NCI-H1105 treated with DMSO at 0.1 percent for 48 hours (cell line): ENCODE measurements around the gene ME3.
"Not testable (repeated sequence)": the region's sequence is repeated elsewhere in the genome, so short reads cannot be mapped to it uniquely, and the experiment has no call there.

Source experiments
- DNase-seq: peaks from one replicate; lab custom pipeline; 2025; lab: John Stamatoyannopoulos, UW

ME3 gene

DNA sequence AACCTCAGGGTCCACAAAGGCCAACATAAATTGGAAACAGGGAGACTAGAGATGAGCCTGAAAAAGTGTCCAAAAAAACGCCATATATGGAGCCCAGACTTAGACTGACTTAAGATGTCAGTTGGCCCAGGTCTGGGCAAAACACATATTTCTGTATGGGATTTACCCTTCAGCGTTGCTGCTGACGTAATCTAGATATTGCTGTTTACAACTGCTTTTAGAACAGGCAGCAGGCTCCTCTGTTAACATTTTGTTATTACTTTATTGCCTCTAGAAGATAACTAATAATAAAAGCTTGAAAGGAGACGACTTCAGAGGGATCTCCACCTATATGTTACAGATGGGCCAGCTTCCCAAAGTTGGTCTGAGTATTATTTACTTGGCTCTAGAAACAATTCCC, 8.7 kb downstream of the ME3 start:
- DNase-seq: no peak

DNA sequence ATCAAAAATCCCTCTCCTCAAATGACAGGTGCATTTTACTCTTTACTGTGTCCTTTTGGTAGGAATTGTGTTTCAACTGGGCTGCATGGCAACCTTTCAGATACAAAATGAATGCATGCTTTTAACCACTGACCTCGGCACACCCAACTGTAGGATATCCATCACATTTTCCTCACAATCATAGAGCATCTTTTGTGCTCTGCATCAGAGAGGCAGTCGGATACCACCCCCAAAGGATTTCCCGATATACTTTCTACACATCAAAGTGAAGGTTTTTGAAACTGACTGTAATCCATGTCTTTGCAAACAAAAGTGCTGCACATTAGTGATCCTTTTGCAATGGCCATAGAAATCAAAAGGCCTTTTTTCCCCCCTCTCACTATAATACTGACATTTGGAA, 9.1 kb downstream of the ME3 start:
- no peak for DNase-seq

DNA sequence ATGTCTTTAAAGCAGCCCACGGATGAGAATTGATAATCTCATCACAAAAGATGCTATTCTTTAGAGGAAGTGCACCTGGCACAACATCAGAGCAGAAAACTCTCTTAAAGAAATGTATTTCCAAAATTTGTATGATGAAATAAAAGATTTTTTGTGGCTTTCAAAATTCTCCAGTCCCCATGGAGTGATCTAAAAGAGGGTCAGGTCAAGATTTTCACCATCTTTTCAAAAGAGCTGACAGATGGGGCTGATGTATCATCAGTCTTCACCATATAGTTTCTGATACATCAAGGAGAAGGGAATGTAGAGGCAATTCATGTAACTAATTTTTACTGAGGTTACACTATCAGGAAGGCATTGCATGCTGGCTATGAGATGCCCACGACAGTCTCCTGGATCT, 11.7 kb downstream of the ME3 start:
- no peak for DNase-seq

DNA sequence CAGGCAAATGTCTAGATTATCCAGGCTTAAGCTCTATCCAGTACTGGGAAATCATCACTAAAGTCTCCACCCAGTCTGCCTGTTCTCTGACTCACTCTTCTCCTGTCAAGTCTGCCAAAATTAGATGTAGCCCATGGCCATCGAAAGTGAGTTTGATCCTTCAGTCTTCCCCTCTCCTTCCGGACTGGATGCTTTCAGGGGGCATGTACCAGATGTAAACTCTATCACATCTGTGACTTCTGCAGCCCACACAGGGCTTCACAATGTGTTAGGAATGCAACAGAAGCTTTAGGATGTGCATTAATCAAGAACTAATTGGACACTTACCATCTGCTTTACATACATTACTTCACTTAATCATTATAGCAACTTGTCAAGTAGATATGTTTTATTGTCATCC, 12.3 kb downstream of the ME3 start:
- DNase-seq: no peak

DNA sequence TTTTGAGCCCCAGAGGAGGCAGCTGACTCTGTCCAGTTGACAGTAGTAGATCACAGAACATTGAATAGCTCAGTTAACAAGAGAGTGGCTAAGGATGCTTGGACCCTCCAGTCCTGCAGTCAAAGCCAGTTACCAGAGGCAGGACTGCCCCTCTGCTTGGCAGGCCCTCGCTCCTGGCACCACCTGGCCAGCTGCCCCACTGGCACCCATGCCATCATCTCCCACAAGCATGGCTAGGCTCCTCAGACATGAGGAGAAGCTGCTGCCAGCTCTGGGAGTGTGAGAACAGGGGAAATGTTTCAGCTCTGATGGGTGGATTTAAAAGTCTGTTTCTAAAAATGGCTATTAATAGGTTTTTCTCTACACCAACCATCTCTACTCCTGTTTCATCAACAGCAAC, 13.9 kb downstream of the ME3 start:
- DNase-seq: no peak

DNA sequence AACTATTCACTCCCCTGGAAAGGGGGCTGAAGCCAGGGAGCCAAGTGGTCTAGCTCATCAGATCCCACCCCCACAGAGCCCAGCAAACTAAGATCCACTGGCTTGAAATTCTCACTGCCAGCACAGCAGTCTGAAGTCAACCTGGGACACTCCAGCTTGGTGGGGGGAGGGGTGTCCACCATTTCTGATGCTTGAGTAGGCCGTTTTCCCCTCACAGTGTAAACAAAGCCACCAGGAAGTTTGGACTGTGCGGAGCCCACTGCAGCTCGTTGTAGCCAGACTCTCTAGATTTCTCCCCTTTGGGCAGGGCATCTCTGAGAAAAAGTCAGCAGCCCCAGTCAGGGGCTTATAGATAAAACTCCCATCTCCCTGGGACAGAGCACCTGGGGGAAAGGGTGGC, 27.2 kb downstream of the ME3 start:
- not testable (repeated sequence) for DNase-seq

DNA sequence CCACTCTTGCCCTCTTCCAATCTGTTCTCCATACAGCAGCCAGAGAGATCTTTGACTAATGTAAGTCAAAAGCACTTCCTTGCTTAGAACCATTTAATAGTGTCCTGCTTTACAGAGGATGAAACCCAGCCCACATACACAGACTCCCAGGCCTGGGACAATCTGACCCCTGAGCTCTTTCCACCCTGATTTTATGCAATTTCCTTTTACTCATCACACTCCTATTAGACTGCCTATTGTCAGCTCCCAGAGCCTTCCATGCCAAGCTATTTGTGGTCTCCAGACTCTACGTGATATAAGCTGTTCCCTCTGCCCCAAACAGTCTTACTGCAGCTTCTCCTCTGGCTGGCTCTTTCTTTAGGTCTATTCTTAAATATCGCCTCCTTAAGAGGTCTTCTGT, 28.1 kb downstream of the ME3 start:
- DNase-seq: no peak

DNA sequence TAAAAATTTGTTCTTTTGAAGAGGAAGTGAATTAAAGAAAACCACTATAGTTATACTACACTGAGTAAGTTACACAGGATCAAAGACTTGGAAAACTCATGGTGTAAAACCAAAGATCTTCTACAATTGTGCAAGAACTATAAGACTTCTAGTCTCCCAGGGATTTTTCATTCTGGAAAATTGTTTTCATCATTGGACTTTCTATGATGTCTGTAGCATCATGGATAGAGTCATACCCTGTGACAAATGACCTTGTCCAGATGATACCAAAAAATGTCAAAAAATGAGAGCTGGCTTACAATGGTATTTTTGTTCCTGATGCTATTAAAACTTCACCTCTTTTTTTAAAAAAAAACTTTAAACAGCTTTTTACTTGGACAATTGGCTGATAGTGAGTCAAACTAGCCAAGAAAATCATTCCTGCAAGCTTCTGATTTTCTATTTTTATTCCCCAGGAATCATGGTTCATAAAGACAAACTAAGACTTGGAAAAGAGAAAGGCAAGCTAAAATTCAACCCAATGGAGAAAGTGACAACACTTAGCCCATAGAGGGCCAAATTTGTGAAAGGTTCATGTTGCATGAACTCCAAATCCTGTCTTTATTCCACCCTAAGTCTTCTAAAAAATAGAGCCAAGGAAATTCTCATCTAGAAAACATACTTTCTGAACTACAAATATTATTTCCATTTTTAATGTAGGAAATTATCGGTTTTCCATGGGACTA, 30.7 kb downstream of the ME3 start:
- DNase-seq: no peak

DNA sequence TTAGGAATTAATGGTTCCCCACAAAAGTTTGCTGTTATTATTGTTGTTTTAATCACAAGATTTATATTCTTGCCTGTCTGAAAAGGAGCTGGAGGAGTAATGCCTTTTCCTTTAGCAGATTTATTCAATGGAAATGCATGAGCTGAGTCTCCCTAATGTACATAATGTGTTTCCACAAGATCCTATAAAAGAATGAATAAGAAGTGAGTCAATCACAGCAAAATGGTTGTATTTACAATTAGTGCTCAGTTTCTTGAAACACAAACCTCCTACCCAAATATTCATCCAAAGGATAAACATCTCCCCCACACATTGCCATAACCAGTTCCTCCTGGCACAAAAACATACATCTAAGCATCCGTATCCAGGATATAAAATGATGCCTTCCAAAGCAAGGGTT, 33.3 kb downstream of the ME3 start:
- no peak for DNase-seq

DNA sequence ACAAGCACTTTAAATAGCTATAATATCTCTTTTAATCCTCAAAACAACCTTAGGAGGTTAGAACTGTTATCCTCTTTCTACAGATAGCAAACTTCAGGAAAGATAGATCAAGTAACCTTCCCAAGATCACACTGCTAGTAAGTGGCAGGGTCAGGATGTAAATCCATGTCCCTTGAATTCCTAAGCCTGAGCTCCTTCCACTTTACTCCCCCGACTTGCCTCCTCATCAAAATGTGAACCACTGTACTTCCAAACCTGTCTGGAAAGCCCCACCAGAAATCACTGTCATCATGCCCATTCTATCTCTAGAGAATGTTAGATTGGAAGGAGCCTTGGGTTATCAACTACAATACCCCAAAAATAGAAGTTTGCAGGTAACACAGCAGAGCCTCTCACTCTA, 33.7 kb downstream of the ME3 start:
- DNase-seq: no peak

DNA sequence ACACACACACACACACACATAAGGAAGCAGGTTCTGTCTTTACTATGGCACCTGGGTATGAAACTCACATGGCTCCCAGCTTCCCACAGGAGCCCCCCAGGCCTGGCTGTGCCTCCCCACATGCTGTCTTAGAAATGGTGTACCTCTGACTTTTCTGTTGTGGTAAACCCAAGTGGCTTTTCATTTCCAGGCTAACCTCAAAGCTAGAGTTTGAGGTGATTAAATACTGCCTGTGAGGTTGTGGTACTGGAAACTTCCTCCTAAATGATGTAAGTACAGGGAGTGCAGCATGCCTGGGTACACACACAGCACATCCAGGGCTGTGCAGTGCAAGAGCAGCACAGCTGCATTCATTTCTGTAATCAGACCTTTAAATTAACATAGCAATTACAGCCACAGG, 34.4 kb downstream of the ME3 start:
- DNase-seq: no peak

DNA sequence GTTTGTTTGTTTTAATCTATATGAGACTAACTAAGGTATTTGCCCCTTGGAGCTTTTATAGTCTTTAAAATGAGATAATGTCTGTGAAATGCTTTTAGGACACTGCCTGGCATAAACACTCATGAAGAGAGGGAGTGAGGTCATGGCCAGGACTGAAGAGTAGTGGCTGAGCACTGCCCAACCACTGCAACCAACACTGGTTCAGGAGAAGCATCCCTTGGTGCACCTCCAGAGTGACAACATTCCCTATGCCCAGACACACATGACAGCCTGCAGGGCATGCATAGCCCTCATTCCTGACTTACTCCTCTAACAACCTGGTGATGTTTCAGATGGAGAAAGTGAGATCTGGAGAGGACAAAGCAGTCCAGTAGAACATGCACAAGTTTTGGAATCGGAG, 36.1 kb downstream of the ME3 start:
- DNase-seq: no peak

DNA sequence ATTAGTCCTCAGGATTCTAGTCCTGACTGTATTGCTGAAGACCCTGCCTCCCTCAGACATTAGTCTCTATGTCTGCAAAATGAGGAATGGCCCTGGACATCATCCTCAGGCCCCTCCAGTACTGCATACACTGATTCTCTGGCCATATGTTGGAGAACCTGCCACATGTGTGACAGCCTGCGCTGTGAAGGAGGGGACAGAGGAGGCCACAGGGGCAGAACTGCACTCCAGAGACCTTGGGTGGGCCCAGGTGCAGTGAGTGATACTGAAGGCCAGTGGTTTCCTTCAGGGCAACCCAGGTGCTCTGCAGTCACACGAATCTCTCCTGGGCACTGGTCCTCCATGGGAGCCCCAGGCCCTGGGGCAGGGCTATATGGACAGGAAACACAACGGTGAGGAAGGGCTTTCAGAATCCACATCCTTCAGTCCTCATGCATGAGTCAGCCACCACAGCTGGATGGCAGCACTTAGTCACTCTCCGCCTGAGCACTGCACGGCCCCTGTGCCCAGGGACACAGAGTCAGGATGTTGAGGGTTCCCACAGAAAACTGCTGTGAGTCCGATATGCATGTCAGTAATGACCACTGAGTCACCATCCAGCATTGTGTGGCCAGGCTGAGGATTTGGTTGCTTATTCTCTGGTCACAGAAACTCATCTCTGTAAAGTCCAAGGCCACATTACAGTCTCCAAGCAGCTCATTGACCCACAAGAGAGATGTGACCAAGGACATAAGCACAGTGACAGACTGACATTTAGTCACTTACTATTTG, 39.7 kb downstream of the ME3 start:
- DNase-seq: no peak

DNA sequence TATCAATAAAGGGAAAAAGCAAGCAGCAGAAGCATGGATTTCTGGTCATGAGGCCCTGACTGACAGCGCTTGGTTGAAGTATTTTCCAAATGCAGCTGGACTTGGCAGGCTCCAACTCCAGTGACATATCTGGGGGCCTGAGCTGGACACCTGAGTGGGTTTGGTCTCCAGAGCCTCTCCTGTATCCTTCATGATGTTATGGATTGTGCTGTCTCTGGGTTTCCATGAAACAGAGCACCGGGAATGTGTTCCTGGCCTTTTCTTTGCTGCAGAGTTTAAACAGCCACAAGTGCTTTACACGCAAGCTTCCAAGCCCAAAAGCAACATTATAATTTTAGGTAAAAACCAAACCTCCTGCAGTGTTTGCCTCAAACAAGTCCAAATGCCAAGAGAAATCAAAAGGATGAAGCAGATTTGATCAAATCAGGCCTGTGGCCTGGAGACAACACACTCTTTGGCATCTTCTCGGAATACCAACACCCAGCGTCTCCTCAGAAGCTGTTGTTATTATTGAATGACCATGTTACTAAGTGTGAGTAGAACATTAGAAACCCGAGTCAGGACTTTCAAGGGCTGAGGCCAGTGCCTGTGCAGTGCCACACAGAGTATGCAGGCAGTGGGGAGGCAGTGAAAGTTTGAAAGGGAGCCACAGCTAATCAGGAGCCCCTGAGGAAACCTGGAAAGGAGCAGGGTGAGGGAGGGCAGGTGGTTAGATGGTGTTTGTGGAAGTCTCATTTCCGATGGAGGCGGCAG, 42.0 kb downstream of the ME3 start:
- DNase-seq: no peak

DNA sequence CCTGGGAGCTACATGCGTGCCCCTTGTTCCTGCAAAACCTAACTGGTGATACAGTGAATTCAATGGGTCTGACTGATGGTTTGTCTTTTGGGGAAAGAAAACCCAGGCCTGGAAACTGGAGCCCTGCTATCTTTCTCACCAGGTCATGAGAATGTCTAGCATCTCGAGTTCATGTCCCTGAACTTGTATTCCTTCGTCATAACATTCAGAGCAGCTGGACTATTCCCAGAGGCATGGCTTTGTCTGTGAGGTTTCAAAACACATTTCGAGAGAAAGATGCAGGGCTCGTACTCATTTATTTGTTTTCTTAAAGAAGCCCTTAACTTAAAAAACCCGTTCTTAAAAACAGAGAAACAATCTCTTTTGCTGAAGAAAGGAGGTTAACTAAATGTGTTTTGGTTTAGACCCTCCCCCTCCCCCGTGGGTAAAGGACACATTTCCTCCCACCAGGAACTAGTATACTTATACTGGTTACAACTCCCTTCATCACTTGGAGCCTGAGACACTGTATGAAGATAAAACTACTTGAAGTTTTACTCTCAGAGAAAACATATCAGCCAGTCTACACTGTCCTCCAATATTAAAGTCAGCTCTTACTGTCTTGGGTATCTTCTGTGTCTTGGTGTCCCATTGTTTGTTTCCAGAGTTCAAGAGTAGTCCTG, 43.2 kb downstream of the ME3 start:
- no peak for DNase-seq

DNA sequence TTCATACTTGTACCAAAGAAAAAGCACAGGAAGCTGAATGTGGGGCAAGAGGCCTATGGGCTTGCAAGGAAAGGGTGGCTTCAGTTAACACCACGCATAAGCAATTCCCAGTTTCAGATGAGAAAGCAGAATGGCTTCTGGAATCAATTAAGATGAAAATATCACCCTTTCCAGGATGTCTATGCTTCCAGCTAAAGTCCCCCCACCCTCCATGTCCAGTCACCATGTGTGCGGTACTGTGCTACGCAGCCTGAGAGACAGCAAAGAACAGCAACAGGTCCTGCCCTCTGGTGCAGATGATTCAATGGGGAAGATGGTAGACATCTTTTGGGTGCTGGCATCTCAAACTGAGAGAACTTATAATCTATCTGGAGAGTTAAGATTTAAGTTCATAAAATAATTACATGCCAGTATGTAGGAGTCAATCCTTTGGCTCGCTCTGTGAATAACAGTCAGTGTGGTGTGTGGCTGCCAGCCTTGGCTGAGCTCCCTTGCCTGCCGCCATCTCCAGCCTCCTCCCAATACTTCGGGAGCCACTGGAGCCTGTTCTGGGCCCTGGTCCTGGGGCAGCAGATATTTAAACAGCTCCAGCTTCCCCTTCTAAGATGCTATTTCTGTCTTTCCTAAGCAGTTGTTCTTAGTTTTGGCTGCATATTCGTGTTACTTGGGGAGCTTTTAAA, 44.5 kb downstream of the ME3 start:
- DNase-seq: no peak

DNA sequence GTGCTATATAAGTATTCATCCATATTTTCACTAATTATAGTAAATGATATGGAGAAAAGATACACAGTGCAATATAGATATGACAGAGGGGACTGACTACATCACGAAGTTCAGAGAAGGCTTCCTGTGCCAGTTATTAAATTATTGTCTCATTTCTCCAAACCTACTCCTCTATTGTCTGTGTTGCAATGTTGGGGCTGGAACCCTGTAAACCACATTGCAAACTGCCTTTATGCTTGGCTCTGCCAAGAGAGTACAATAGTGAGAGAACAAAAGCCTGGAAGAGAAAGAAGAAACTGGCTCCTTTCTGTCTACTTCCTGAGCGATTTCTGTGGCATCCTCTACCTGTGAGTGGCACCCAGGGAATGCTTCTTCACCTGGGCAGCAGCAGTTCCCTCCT, 46.4 kb downstream of the ME3 start:
- no peak for DNase-seq

DNA sequence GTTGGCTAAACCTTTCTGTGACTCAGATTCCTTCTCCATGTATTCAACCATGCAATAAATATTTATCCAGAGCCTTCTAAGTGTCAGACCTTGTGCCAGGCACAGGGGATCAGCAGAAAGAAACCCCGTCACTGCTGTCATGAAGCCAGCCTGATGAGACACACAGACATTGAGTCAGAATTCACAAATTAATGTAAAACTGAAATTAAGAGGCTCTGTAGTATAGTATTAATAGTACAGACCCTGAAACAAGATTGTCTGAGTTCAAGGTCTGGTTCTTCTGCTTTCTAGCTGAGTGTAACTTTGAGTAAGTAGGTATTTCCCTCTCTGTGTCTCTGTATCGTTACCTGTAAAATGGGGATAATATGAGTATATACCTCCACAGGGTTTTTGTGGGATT, 46.9 kb downstream of the ME3 start:
- no peak for DNase-seq

DNA sequence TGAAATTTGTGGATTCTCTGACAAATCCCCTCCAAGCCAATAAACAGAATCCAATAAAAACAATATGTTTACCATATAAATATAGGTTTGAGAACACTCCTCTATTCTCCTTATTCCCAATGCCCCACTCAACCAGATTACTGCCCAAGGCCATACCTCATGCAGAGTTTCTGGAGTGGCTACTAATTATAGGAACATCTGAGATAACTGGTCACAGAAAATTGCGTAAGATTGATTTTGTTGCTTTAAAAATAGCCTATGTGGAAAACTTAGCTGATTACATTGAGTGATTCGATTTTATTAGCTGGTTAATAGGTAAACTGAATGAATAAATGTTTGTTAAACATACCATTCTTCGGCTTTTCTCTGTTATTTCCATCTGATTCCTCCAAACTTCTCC, 48.0 kb downstream of the ME3 start:
- DNase-seq: no peak

DNA sequence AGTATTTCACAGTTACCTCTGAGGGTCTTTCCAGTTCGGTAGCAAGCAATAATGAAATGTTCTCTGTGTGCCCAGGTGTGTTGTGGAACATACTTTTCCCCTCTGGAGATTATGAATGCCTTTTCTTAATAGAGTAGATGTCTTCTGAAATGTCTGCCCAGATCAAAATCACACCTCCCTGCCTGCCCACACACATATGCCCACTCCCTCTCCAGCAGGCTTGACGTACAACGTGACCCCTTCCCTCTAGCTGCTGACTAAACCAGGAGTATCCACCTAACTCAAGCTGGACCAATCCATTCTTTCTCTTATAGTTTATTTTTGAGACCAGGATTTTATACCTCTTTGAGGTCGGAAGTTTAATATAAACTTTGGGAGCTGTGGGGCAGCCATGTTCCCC, 48.7 kb downstream of the ME3 start:
- DNase-seq: no peak

DNA sequence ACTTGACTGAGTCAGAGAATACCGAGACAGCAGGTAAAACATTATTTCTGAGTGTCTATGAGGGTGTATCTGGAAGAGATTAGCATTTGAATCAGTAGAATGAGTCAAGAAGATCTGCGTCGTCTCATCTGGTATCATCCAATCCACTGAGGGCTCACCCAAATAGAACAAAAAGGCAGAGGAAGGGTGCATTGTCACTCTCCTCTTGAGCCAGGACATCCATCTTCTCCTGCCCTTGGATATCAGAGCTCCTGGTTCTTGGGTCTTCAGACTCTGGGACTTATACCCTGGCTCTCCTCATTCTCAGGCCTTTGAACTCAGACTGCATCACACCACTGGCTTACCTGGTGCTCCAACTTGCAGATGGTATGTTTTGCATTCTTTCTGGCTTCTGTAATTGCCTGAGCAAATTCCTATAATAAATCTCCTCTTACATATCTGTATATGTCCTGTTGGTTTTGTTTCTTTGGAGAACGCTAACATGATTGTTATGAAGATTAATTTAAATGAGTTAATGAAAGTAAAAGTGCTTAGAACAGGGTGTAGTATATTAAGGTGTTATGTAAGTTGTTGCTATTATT, 49.3 kb downstream of the ME3 start:
- no peak for DNase-seq

DNA sequence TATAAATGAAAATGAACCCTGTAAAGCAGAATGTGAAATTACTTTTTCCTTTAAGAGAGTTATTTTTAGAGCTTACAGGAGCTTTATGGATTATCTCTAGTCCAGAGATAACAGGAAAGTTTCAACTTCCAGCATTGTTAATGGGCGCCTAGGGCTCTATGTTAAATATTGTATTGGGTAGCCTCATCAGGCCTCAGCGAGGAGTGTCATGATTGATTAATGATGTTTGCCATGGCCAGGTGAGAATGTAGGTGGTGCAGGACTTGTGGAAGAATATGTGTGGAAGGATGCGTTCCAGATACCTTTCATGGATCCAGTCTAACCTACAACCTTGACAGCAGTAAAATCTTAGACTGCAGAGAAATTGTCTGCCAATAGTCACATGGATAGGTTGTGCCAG, 50.6 kb downstream of the ME3 start:
- no peak for DNase-seq
